Mucosa of descending colon (tissue), 3 donors: Measurements from ENCODE around the gene MEFV. TPM values are rescaled to one million over a fixed set of nuclear protein-coding genes. Genes with fewer than 3 reads are reported as not detected.
A peak's percentile ranks its signal among the peaks of the same experiment; 100 is the strongest.

ENCODE experiments used
- ATAC-seq: fragments of 200-7000 bp; cut with Tn5 transposase; one replicate; pipeline ENCODE4 v1.9.1; 2020; ENCODE audit warnings: mild to moderate bottlenecking, moderate library complexity
- DNase-seq, 3 donors: peaks; one replicate each; pipeline ENCODE4 v3.0.0-alpha.2; 2020
- H3K36me3 ChIP-seq: fragments of 200-600 bp; one replicate; pipeline ENCODE4 v1.8.0; 2021; ENCODE audit warnings: low read depth, mild to moderate bottlenecking
- H3K4me1 ChIP-seq: fragments of 200-600 bp; one replicate; pipeline ENCODE4 v1.8.0; 2021; ENCODE audit warnings: low read depth, mild to moderate bottlenecking
- H3K4me3 ChIP-seq: fragments of 200-600 bp; one replicate; pipeline ENCODE4 v1.8.0; 2021; ENCODE audit warnings: mild to moderate bottlenecking
- H3K9me3 ChIP-seq: fragments of 200-600 bp; one replicate; pipeline ENCODE4 v1.8.0; 2021; ENCODE audit warnings: mild to moderate bottlenecking
- intact Hi-C, 2 donors: fragments of 100-400 bp; cut with DNase I in 1 of 2; cut with micrococcal nuclease in 1 of 2; formaldehyde crosslinking; loops; one replicate each; pipeline versions ENCODE4 v1.11.0 to v1.11.1; 2022; cut with DNase I, micrococcal nuclease
- total RNA-seq, 3 donors: library from RNA; stranded (reverse); fragmentation: NEBNext Ultra II Directional in 2 of 3; extraction: Animal tissue kit (Norgen Biotek cat#: 25700) in 2 of 3; gene quantifications; one replicate each; pipeline versions ENCODE4 v1.2.1 to v1.2.4, GENCODE V29; 2021 to 2023
- TF ChIP-seq, protein P1 (sequence below): fragments of 200-600 bp; IDR thresholded peaks from one replicate; pipeline ENCODE4 v1.8.0; 2022; ENCODE audit warnings: antibody characterized with exemption, mild to moderate bottlenecking
- donor health status: DM: no; HTN: no; CAD: no; lungs with moderate emphysema.
- donor health status: DM: no; HTN: no; CAD: no.
- donor health status: DM: no; HTN: yes; CAD: no.

Gene MEFV
- total RNA-seq, 3 donors from 2014 or later = 0.61 to 2.2 (median 1.6) TPM

DNA sequence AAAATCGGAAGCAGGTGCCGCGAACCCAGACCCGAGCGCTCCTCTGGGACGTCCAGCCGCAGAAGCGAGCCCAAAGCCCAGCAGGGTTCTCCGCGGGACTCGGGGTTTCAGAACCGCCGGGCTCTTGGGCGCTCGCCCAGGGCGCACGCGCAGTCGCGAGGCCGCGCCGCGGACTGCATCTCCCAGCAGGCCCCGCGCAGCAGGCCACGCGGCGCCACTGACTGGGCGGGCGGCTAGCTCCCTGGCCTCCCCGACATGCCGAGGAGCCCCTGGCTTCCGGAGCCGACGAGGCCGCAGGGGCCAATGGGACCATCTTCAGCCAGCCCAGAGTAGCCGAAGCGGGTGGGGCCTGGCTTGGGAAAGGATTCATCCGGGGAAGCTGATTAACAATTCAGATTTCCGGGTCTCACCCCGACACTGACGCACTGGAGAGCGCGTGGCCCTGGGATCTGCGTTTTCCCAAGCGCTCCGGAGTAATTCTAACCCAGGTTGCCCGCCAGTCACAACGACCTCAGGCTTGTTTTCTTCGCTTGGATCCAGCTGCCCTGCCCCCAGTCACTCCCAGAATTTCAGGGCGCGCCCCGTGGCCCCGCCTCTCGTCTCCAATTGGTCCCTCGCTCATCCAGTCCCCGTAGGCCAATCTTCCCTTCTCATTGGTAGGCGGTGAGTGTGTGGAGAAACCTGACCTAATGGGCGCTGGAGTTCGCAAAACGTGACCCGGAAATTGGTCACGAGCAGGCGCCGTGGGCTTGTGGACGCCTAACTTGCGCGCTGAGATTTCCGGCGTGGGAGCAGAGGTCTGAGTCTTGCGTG is 26.5 kb upstream of the MEFV start, which contains the start of gene ZNF263:
Gene ZNF263, plus strand, starts transcription at position 762 of the 813 bp plus-strand sequence. CDS start 328 bp downstream, outside the sequence.
- TF ChIP-seq, protein P1, sequence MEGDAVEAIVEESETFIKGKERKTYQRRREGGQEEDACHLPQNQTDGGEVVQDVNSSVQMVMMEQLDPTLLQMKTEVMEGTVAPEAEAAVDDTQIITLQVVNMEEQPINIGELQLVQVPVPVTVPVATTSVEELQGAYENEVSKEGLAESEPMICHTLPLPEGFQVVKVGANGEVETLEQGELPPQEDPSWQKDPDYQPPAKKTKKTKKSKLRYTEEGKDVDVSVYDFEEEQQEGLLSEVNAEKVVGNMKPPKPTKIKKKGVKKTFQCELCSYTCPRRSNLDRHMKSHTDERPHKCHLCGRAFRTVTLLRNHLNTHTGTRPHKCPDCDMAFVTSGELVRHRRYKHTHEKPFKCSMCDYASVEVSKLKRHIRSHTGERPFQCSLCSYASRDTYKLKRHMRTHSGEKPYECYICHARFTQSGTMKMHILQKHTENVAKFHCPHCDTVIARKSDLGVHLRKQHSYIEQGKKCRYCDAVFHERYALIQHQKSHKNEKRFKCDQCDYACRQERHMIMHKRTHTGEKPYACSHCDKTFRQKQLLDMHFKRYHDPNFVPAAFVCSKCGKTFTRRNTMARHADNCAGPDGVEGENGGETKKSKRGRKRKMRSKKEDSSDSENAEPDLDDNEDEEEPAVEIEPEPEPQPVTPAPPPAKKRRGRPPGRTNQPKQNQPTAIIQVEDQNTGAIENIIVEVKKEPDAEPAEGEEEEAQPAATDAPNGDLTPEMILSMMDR = no peak
- Histone ChIP-seq H3K9me3 (peaks cover 15% of the 10 kb centered on the region), H3K36me3 (no peaks in the 10 kb centered on the region), H3K4me1 (peaks cover 16% of the 10 kb centered on the region), H3K4me3 (peak within 1 kb of the TSS; percentile 93)
- intact Hi-C loops = no loop called here
- peak; percentile 97 for DNase-seq
- ATAC-seq = peak; percentile 96

DNA sequence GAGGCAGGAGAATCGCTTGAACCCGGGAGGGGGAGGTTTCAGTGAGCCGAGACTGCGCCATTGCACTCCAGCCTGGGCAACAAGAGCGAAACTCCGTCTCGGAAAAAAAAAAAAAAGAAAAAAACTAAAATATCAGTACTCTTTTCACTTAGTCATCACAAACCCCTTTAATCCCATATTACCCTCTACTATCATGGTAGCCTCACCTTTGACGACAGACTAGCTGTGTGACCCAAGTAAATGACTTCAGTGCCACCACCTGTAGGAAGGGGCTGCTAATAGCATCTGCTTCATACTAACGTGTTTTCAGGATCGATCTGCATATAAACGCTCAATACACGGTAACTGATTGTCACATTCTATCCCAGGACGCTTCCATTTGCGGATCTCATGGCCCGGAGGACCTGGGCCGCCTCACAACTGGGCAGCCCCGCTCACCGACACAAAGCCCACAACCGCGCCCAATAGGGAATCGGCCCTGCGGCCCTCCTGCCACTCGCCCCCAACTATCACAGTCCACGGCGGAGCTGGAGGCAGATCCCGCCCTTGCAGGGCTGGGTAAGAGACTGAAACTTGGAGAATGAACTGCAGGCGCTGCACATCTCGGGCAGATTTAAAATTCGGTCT is 25.8 kb upstream of the MEFV start:
- intact Hi-C loops = no loop called here
- H3K36me3 ChIP-seq = no peaks in the 10 kb centered on the region
- DNase-seq = no peak
- peak overlapping the region; percentile 93 for H3K4me3 ChIP-seq
- H3K4me1 ChIP-seq = peaks cover 16% of the 10 kb centered on the region
- H3K9me3 ChIP-seq = peaks cover 15% of the 10 kb centered on the region
- ATAC-seq = peak; percentile 48
- TF ChIP-seq, protein P1 = no peak

DNA sequence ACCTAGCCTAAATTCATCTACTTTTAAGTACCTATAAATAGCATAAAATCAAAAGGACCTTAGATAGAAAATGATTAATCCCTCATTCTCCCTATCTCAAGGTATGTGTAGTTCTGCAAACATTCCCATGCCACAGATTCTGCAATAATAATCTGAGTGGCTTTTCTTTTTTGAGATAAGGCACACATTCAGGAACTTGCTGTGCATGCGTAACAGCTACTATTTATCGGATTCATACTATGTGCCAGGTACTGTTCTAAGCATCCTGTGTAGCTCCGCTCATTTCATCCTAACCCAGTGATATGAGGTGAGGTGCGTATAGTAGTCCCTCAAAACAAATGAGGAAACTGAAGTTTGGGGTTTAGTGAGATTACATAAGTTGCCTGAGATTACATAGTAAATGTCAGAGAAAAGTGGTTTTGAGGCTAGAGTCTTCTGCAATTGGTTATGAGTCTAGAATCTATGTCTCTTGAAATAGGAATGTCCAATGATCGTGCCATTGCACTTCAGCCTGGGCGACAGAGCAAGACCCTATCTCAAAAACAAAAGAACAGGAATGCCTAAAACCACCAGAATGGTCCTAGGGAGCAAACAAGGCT is 24.9 kb upstream of the MEFV start:
- no peak for DNase-seq
- Histone ChIP-seq H3K9me3 (peaks cover 8% of the 10 kb centered on the region), H3K4me1 (peaks cover 16% of the 10 kb centered on the region), H3K36me3 (no peaks in the 10 kb centered on the region), H3K4me3 (no peak overlapping the region)
- TF ChIP-seq, protein P1 = no peak
- intact Hi-C loops = no loop called here
- no peak for ATAC-seq

DNA sequence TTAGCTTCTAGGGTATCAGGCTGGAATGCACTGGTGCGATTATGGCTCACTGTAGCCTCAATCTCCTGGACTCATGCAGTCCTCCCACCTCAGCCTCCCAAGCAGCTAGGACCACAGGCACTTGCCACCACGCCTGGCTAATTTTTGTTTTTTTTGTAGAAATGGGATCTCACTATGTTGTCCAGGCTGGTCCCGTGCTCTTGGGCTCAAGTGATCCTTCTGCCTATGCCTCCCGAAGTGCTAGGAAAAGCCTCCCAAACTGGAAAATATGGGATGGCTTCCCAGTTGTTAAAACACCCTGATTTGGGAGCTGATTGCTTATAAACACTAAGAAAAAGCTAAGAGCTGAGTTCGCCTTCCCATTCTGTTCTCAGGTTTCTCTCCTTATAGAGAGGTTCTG is 20.2 kb upstream of the MEFV start:
- intact Hi-C loops = no loop called here
- DNase-seq (no peak), ATAC-seq (no peak)

DNA sequence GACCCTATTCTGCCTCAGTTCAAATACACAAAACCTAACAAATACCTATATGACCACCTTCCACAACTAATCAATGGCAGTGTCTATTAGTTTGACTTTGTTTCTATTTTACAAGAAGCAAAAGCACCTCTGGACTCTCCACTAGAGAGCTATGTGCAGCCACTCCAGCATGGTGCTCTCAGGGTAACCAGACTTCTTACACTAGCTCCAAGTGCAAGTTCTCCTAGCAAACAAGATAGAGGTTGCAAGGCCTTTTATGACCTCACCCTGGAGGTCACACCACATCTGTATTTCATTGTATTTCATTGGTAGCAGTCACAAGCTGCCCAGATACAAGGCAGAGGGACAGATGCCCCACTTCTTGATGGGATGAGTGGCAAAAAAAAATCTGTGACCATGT is 18.5 kb upstream of the MEFV start:
- Histone ChIP-seq H3K4me1 (no peaks in the 10 kb centered on the region), H3K4me3 (no peak overlapping the region), H3K9me3 (no peaks in the 10 kb centered on the region), H3K36me3 (no peaks in the 10 kb centered on the region)
- ATAC-seq = no peak
- intact Hi-C loops = no loop called here
- TF ChIP-seq, protein P1 = no peak
- DNase-seq = no peak

More for the DNA sequence above, 20.2 kb upstream of the MEFV start:
- TF ChIP-seq, protein P1 = no peak
- Histone ChIP-seq H3K9me3 (no peaks in the 10 kb centered on the region), H3K36me3 (no peaks in the 10 kb centered on the region), H3K4me3 (no peak overlapping the region), H3K4me1 (no peaks in the 10 kb centered on the region)
